ENCODE data around the gene RAE1.
"Not testable (repeated sequence)": the region's sequence is repeated elsewhere in the genome, so short reads cannot be mapped to it uniquely, and the experiment has no call there.

The RAE1 gene

DNA sequence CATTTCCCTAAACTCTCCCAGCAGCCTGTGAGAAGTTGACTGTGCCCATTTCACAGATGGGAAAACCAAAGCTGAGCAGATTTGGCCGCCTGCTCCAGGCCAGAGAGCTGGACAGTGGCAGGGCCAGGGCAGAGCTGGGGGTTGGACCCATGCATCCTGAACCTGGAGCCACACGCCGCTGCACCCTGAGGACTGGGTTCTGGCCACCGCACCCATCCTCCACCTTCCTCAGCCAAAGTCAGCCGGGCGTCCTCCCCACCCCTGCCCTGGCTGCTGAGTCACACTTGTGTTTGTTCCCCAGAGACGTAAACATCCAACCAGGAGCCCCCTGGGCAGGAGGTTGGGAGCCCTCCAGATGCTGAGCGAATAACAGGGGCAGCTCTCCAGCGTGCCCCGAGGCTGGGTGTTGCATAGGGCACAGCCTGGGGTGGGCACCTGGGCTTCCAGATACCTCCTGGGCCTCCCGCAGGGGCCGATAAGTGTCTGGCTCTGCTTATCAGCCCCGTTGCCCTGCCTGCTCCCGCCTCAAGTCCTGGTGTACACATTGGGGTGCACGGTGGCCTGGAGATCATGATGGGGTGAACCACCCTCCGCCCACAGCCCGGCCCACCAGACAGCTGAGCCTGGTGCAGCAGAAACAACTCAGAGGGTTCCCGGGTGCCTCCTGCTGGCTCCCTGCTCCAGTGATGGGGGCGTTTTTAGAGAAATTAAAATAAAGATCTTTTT, 64.0 kb downstream of the RAE1 start:
- DNase-seq (ENCODE audit: low spot score): peak; percentile 38

DNA sequence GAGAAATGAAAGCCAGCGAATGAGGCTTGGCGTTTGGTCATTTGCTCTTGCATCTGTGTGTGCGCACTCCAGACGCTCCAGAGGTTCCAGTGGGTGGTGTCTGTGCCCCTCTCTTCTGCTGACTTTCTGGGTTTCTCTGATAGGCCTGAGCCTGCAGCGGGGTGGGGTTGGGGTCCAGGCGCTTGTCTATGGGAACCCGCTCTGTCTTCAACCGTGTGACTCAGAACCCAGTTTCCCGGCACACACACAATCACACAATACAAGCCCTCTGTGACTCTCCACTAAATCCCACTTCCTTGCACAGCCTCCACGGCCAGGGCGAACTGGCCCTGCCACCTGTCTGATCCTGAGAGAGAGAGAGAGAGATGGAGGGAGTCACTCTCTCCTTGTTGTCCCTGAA, 64.7 kb downstream of the RAE1 start:
- no peak for DNase-seq (ENCODE audit: low spot score)

DNA sequence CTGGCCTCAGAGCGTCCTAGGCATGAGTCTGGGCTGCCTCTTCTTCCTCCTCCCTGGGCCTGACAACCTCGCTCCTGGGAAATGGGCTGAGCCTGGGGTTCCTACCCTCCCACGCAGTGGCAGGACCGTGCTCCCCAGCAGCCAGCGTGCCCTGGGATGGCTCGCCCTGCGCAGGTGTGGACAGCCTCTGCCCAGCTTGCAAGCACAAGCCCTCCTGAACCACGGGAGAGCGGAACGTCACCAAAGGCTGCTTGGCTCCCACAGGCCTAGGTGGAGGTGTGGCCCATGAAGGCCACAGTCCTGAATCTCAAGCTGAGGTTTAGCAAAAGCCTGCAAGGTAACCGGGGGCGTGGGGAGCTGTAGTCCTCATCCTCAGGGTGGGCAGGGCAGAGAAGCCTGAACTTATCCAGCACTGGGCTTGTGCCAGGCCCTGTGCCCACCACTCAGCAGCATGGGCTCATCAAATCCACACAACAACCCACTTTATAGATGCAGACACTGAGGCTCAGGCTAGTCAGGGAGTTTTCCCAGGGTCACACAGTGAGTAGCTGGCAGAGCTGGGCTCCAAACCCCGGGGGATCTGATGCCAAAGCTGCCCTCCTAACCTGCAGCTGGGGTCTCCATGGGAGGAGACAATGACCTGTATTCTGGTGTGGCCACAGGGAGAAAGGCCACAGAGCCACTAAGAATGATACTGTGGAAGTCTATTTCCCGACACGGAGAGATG, 65.4 kb downstream of the RAE1 start:
- no peak for DNase-seq (ENCODE audit: low spot score)

DNA sequence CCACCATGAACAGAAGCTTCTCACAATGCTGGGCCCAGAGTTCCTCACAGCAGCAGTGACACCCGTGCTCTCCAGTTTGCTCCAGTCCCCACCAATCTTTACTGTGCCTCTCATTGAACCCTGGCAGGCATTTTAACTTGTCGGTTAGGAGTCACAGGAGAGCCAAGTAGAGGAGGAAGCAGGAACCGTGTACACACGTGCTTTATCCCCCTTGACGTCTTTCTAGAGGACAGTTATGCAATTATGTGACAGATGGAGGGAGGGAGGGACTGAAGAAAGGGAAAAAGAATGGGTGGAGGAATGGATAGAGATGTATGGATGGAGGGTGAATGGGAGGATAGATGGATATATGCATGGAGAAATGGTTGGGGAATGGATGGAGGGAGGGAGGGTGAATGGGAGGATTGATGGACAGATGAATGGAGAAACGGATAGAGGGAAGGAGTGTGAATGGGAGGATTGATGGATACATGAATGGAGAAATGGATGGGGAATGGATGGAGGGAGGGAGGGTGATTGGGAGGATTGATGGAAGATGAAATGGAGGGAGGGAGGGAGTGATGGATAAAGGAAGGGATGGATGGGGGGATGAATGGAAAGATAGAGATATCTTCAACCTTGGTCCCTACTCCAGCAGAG, 66.1 kb downstream of the RAE1 start:
- DNase-seq (ENCODE audit: low spot score): no peak

DNA sequence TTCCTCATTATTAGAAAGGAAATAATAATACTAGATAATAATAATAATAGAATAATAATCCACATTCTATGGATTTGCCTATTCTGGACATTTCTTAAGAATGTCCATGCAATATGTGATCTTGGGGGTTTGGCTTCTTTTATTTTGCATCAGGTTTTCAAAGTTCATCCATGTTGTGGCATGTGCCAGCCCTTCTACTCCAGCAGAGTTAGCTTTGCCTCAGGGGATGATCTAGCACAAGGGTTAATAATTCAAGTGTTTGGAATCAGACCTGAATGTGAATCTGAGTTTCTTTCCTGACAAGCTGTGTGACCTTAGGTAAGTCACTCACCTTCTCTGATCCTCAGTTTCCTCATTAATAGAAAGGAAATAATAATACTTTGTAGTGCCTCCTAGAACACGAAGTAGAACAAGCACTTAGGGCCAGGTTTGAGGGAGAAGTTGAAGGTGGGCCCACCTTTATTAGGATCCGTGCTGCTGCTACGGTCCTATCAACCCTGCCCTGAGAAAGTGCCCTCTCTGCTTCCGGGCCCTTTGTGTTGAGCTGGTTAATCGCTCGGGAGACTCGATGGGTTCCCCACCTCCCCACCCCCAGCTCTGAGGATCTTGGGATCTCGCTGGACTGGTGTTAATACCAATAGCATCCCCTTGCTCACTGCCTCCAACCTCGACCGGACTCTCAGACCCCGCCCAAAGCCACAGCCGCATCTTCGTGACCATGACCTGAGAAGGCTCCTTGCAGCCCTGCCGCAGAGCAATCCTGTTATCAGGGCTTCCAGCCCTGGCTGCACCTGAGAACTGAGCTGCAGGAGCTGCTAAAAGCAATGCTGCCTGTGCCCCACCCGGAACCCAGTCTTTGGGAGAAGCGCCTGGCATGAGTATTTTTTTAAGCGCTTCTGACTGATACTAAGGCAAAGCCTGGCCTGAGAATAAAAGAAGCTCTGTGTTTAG, 67.0 kb downstream of the RAE1 start:
- no peak for DNase-seq (ENCODE audit: low spot score)

DNA sequence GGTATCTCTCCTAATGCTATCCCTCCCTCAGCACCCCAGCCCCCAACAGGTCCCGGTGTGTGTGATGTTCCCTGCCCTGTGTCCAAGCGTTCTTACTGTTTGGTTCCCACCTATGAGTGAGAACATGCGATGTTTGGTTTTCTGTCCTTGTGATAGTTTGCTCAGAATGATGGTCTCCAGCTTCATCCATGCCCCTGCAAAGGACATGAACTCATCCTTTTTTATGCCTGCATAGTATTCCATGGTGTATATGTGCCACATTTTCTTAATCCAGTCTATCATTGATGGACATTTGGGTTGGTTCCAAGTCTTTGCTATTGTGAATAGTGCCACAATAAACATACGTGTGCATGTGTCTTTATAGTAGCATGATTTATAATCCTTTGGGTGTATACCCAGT, 68.4 kb downstream of the RAE1 start:
- DNase-seq (ENCODE audit: low spot score): not testable (repeated sequence)

DNA sequence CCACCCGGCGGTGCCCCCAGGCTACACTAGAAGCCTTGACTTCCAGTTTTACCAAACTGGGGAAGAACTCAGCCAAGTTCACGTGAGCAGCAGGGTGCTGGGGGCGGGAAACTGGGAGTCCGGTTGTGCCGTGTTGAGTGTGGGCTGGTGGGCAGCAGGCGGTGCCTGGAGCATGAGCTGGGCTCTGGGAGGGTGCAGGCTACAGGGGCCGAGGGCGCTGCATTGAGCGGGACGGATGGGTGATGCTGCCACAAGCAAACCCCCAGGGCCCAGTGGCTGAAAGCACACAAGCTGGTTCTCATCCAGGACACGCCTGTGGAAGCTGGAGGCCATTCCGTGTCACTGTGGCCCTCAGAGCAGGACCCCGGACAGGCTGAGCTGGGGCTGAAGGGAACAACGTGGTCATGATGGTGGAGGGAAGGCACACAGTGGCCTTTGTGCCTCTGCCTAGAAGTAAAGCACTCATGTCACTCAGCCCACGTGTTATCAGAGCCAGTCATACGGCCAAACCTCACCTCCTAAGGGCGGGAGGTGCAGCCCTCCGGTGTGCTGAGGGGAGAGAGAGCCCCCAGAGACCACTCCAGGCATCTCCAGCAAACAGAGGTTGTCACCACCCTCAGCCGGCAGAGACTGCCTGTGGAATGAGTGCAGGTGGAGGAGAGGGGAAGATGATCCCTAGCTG, 69.7 kb downstream of the RAE1 start:
- DNase-seq (ENCODE audit: low spot score): no peak

DNA sequence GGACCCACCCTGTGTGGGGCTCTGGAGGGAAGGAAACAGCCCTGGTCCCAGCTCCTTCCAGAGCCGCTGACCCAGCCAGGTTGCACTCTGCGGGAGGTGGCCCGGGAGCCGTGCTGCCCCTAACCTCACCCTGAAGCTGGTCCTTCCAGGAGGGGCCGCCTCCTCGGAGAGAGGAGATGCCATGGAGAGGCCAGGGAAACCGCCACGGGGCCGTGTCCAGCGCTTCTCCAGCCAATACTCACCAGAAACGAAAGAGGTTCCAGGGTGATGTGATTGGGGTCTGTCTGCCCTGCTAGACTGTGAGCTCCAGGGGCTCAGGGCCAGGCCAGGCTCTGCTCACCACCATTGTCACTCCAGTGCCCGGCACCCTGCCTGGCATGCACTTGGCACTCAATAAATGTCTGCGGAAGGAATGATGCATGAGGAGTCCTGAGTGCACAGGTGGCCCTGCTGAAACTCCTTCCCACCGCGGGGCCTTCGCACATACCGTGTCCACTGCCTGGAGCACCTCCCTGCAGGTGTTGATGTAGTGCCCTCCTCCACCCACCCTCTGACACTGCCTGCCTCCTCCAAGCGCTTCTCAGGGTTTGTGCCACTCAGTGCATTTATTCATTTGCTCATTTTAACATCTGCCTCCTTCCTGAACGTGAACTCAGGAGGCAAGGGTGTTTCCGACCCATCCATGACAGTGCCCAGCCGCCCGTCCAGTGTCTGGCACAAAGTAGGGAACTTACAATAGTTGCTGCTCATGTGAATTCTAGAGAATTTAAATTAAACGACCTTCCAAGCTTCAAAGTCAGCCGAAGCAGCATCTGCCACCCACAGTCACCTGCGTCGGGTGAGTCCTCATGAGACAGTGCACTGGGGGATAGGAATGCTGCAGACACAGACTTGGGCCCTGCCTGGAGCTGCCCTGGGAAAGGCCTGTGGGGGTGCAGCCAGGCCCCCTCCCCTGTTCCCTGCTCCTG, 70.5 kb downstream of the RAE1 start:
- DNase-seq (ENCODE audit: low spot score): no peak

DNA sequence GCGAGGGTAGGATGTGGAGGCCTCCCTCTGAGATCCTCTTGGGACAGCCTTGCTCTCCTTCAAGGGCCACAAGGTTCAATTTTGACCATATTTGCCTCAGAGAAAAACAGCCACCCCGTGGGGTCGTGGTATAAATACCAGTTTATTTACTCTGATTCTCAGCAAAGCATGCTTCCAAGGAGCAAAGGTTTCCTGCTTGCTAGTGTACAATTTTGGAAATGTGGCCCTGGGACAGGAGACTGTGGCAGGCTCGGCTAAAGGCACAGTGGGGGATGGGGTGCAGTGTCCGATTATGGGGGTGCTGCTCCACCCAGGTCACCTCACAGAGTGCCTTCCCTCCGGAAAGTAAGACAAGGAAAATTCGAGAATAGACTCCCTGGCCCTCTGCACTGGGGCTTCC, 71.2 kb downstream of the RAE1 start:
- no peak for DNase-seq (ENCODE audit: low spot score)

DNA sequence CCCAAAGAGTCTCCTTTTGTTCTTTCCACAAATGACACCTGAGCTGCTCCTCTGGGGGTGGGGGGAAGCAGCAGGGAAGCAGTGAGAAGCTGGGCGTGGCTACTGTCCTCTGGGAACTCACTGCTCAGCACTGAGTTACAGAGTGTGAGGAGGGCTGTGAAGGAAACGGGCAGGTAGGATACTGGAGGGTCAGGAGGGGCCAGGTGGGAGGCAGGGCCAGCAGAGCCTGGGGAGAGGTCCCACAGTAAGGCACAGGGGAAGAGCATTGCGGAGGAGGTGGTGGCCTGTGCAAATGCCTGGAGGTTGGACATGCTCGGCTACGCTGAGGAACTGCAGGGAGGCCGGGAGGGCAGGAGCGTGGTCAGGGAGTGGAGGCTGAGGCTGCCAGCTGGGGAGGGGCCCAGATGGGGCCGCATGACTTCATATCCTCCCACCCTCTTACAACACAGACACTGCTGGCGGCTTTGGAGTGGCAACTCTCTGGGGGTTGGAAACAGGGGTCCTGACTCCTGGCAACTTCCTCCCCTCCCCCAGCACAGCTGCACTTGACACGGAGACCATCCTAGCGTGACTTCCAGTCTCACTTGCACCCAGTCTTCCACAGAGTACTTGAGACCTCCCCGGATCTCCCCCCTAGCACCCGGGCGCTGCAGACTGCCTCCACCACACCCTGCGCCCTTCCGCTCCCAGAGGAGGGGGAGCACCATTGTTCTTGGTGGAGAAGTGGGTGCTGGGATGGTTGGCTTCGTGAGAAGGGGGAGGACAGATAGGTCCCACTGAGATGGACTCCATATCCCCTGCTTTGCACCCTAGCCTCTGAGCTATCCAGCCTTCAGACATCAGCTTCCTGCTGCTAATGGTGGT, 74.3 kb downstream of the RAE1 start:
- DNase-seq (ENCODE audit: low spot score): no peak

DNA sequence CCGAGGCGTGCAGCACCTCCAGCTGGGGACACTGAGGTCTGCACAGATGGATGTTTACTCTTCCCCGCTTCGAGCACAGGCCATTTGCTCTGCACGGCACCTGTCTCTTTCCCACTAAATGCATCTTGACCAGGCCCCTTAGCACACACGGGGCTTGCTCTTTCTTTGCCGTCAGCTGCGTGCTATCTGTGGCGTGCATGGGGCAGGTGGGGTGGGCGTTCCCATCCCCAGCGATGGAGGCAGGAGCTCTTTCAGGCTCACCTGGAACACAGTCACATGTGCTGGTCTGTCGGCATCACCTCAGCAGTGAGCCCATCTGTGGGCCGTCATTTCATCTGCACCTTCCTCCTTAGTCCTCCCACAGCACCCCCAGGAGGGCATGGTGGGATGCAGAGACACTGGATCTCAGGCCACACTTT, 75.2 kb downstream of the RAE1 start:
- no peak for DNase-seq (ENCODE audit: low spot score)

DNA sequence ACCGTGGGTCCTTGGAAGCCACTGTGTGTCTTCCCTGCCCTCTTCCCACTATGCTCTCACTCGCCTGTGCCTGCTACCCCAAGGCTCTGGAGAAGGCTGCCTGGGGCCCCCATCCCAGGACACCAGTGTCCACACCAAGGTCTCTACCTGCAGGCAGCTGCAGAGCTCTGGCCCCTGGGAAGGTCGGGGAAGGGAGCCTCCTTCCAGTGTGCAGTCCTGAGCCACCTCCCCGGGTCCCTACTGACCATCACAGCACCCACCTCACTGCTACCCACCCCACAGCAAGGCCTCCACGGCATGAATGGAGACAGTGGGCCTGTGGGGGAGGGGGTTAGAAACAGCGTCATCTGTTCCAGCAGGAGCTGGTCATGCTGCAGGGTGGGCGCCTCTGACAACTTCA, 75.8 kb downstream of the RAE1 start:
- DNase-seq (ENCODE audit: low spot score): no peak

DNA sequence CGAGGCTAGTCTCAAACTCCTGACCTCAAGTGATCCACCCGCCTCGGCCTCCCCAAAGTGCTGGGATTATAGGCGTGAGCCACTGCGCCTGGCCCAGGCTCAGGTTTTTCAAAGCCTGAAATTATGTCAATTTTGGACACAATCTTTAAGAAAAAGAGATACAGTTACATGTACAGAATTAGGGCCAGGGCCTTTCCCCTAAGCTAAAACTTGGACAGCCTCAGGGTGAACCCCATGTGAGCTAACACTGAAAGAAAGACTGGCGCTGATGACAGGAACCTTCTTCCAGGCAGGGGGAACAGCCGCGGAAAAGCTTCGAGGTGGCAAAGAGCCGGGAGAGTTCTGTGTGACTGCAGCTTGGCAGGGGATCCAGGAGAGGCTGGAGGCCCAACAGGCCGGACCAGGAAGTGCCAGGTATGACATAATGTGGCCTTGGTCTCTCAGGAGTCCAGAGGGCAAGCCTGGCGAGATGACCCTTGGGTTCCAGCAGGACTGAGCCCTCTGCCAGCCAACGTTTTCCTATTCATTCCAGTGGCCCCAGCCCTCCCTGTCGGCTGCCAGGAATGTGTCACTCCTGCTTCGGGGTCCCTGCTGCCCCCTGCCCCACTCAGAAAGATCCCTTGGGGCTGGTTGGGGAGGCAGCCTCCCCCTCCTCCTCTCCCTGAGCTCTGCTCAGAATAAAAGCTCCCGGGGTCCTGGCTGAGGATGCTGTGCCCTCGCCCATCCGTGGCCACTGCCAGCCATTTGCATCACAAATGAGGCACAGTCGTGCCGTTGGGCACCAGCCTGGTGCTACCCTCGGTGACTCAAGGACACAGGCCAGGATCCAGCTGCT, 77.5 kb downstream of the RAE1 start:
- DNase-seq (ENCODE audit: low spot score): no peak
